ENCODE measurements around the gene ANO6. TPM values are rescaled to one million over a fixed set of nuclear protein-coding genes. Genes with fewer than 3 reads are reported as not detected.

The ANO6 gene
- total and polyA plus RNA-seq, 2 donors (not counting 1 experiment from before 2014, with no cell fraction given), result 6.6 to 19.5 TPM

- Histone ChIP-seq H3K4me3 (ENCODE audit: control extremely low read depth in 1 of 5, extremely low read depth in 1 of 5, insufficient read depth in 1 of 5, low read depth in 2 of 5, low read length in 4 of 5) (no peak overlapping the region), H3K27ac (ENCODE audit: low read length in 2 of 2) (no peak overlapping the region), H3K36me3 (replicated peaks in 1 of 2; ENCODE audit: control extremely low read depth in 1 of 2, control insufficient read depth in 1 of 2, extremely low read depth in 1 of 2, insufficient read depth in 2 of 2, low read length in 1 of 2) (no peaks in the 10 kb centered on the region), H3K79me2 (ENCODE audit: control insufficient read depth, insufficient read depth, low read length) (peaks cover 8% of the 10 kb centered on the region), H3K4me1 (ENCODE audit: control insufficient read depth in 2 of 2, insufficient read depth in 2 of 2, low read length in 2 of 2) (peaks cover 16 to 18% of the 10 kb centered on the region in 2 donors), H3K27me3 (replicated peaks in 1 of 4; ENCODE audit: control extremely low read depth in 1 of 4, control insufficient read depth in 3 of 4, insufficient read depth in 4 of 4, low read length in 3 of 4) (no peaks in the 10 kb centered on the region), H3K9me3 (ENCODE audit: control extremely low read depth in 1 of 3, control insufficient read depth in 2 of 3, insufficient read depth in 1 of 3, low read length in 2 of 3) (no peaks in the 10 kb centered on the region), H3K9ac (ENCODE audit: low read length) (no peak overlapping the region), H2AFZ (ENCODE audit: insufficient read depth, low read depth, low read length, poor library complexity, severe bottlenecking) (no peak overlapping the region), H4K20me1 (ENCODE audit: control insufficient read depth, insufficient read depth, low read length, poor library complexity, severe bottlenecking) (no peaks in the 10 kb centered on the region), H3K4me2 (replicated peaks; ENCODE audit: low read depth, low read length, poor library complexity, severe bottlenecking) (no peak overlapping the region)
- DNase-seq (no peak), ATAC-seq (ENCODE audit: low read depth) (no peak)
- WGBS (ENCODE audit: insufficient coverage), result no CpG with 5 or more reads among the region's 1 CpG
- intact Hi-C loops (cut with micrococcal nuclease), result loop anchor here (10.0 kb wide), 2 partner anchors 783 to 1173 kb away; partner anchors contain the start of gene SCAF11
- TF ChIP-seq EZH2 (IDR thresholded peaks at IDR 0.05; ENCODE audit: borderline replicate concordance, insufficient read depth, low read depth, low read length, poor library complexity, severe bottlenecking), result no peak
- TF ChIP-seq, protein P1, sequence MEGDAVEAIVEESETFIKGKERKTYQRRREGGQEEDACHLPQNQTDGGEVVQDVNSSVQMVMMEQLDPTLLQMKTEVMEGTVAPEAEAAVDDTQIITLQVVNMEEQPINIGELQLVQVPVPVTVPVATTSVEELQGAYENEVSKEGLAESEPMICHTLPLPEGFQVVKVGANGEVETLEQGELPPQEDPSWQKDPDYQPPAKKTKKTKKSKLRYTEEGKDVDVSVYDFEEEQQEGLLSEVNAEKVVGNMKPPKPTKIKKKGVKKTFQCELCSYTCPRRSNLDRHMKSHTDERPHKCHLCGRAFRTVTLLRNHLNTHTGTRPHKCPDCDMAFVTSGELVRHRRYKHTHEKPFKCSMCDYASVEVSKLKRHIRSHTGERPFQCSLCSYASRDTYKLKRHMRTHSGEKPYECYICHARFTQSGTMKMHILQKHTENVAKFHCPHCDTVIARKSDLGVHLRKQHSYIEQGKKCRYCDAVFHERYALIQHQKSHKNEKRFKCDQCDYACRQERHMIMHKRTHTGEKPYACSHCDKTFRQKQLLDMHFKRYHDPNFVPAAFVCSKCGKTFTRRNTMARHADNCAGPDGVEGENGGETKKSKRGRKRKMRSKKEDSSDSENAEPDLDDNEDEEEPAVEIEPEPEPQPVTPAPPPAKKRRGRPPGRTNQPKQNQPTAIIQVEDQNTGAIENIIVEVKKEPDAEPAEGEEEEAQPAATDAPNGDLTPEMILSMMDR (IDR thresholded peaks at IDR 0.05), result no peak
- CTCF ChIA-PET, result no interaction called here
- H3K9me3 Mint-ChIP-seq (ENCODE audit: insufficient read depth), result no peaks in the 10 kb centered on the region
- POLR2A ChIA-PET, result no interaction called here
- H3K4me1 Mint-ChIP-seq, result peaks cover 39% of the 10 kb centered on the region
- H3K27ac Mint-ChIP-seq, result no peak overlapping the region
- no peak overlapping the region for H3K4me3 Mint-ChIP-seq
- H3K27me3 Mint-ChIP-seq, result no peaks in the 10 kb centered on the region
Measured at GRCh38 chr12:45212064-45212463, 3.8 kb upstream of the ANO6 start.

DNA sequence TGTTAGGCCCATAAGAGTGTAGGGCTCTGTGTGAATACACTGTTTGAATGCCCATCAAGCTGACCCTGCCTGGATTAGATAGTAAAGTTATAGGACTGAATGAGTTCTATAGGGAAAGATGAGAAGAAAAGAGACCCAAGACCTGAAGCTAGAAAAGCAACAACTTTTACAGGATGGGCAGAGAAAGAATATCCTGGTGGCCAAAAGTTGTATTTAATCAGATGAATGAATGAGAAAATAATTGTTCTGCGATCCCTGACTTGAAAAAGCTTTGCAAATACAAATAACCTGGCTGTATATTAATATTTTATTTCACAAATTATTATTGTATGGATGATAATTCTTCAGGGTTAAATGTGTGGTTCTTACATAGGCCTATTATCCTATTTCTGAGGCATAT lies 2.8 kb upstream of the ANO6 start:
- H3K4me2 ChIP-seq (replicated peaks; ENCODE audit: low read depth, low read length, poor library complexity, severe bottlenecking), result no peak overlapping the region
- peaks cover 12% of the 10 kb centered on the region for H3K79me2 ChIP-seq (ENCODE audit: control insufficient read depth, insufficient read depth, low read length)
- ATAC-seq (ENCODE audit: low read depth), result no peak
- ChIA-PET CTCF (interaction anchor here (0.9 kb wide), 1 partner anchor 43 kb away, joined by 3 read pairs; no protein-coding TSS in a partner anchor), POLR2A (no interaction called here)
- no peak for DNase-seq
- H2AFZ ChIP-seq (ENCODE audit: insufficient read depth, low read depth, low read length, poor library complexity, severe bottlenecking), result no peak overlapping the region
- H3K36me3 ChIP-seq (replicated peaks in 1 of 2; ENCODE audit: control extremely low read depth in 1 of 2, control insufficient read depth in 1 of 2, extremely low read depth in 1 of 2, insufficient read depth in 2 of 2, low read length in 1 of 2), result no peaks in the 10 kb centered on the region
- no peak for TF ChIP-seq EZH2 (IDR thresholded peaks at IDR 0.05; ENCODE audit: borderline replicate concordance, insufficient read depth, low read depth, low read length, poor library complexity, severe bottlenecking)
- TF ChIP-seq, protein P1 (IDR thresholded peaks at IDR 0.05), result no peak
- peaks cover 22 to 23% of the 10 kb centered on the region in 2 donors for H3K4me1 ChIP-seq (ENCODE audit: control insufficient read depth in 2 of 2, insufficient read depth in 2 of 2, low read length in 2 of 2)
- no CpG with 5 or more reads among the region's 1 CpG for WGBS (ENCODE audit: insufficient coverage)
- no peak overlapping the region for H3K27ac ChIP-seq (ENCODE audit: low read length in 2 of 2)
- no peak overlapping the region for H3K9ac ChIP-seq (ENCODE audit: low read length)
- H3K27ac Mint-ChIP-seq, result no peak overlapping the region
- H3K9me3 ChIP-seq (ENCODE audit: control extremely low read depth in 1 of 3, control insufficient read depth in 2 of 3, insufficient read depth in 1 of 3, low read length in 2 of 3), result no peaks in the 10 kb centered on the region
- H3K27me3 ChIP-seq (replicated peaks in 1 of 4; ENCODE audit: control extremely low read depth in 1 of 4, control insufficient read depth in 3 of 4, insufficient read depth in 4 of 4, low read length in 3 of 4), result no peaks in the 10 kb centered on the region
- no peaks in the 10 kb centered on the region for H3K9me3 Mint-ChIP-seq (ENCODE audit: insufficient read depth)
- intact Hi-C loops (cut with micrococcal nuclease), result loop anchor here (10.0 kb wide), 2 partner anchors 782 to 1172 kb away; partner anchors contain the start of gene SCAF11
- peaks cover 49% of the 10 kb centered on the region for H3K4me1 Mint-ChIP-seq
- no peak overlapping the region for H3K4me3 ChIP-seq (ENCODE audit: control extremely low read depth in 1 of 5, extremely low read depth in 1 of 5, insufficient read depth in 1 of 5, low read depth in 2 of 5, low read length in 4 of 5)
- H4K20me1 ChIP-seq (ENCODE audit: control insufficient read depth, insufficient read depth, low read length, poor library complexity, severe bottlenecking), result no peaks in the 10 kb centered on the region
- H3K4me3 Mint-ChIP-seq, result no peak overlapping the region
- no peaks in the 10 kb centered on the region for H3K27me3 Mint-ChIP-seq

Measured in B cell (primary cell).